ENCODE data around the gene EDN3. TPM values are rescaled to one million over a fixed set of nuclear protein-coding genes. Genes with fewer than 3 reads are reported as not detected.

The EDN3 gene
- total RNA-seq, 1 donor from 2014 or later = not detected

DNA sequence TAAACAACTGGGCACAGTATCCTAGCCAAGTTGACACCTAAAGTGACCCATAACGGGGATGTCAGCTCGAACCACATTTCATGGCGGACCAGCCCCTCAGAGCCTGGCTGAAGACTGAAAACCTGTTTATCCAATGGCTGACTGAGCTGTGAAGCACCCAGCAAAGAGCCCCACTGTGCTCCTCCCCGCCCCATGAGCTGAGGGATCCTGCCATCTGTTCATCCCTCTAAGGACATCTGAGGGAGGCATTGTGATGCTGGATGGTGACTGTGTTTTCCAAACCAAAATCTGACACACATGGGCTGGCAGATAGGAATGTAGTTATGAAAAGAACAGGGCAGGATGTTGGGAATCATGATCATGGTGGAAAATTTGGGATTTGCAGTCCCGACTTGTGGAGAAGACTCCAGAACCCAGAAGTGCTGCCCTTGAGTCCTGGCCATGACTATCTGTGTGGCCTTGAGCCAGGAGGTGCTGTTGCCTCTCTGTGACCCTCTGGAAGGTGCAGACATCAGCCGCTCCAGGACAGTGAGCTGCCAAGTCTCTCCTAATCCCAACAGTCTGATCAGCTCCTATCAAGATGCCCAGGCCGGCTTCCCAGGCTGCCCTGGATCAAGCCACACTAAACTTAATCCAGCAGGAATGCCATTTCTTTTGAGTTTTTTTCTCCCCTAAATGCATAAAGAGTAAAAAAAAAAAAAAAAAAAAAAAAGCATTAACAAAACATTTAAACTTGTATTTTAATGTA lies 5.7 kb downstream of the EDN3 start:
- intact Hi-C loops (cut with DNase I) = no loop called here
- no peak for DNase-seq (ENCODE audit: low spot score)

DNA sequence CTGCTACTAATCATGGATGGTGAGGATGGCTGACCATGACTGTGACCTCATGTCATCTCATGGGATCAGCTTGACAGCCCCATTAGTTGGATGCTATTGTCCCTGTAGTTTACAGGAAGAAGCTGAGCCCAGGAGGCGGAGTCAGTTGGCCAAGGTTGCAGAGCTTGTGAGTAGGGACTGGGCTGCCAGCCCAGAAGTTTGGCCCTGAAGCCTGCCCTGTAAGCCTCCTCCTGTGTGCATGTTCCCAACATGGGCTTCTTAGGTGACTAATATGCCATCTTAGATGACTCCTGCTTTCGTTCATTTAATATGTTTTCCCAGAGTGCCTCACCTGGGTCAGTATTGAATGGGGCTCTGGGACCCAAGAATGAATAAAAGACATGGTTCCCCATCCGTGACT lies 6.9 kb downstream of the EDN3 start:
- intact Hi-C loops (cut with DNase I) = no loop called here

DNA sequence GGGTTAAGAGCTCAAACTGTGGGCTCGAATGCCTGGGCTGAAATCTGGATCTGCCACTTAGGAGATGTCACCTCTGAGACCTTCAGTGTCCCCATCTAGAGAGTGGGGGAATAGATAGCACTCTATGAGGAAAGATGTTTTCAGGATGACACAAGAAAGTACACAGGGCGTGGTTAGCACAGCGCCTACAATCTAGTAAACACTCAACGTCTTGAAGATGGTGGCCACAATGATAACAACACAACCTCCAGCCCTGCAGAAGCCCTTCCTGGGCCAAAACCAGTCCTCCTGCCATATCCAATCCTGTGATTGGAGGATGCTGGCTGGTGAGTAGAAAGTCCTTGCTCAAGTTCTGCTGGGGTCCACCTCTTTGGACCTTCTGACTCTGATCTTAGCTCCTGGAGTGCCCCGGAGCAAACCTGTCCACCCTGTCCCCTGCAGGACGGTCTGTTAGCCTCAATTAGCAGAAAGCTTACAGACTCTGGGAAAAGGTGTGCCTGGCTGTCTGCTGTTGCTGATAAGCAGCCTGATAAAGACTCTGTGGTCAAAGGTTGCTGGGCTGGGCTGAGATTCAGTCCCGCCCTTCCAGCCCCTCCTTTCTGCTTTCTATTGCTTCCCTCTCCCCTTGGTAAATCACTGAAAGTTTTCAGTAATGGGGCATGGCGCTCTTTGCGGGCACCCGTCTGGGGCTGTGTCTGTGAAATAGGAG lies 8.2 kb downstream of the EDN3 start:
- no peak for DNase-seq (ENCODE audit: low spot score)
- intact Hi-C loops (cut with DNase I) = no loop called here

More for the DNA sequence above, 6.9 kb downstream of the EDN3 start:
- no peak for DNase-seq (ENCODE audit: low spot score)

DNA sequence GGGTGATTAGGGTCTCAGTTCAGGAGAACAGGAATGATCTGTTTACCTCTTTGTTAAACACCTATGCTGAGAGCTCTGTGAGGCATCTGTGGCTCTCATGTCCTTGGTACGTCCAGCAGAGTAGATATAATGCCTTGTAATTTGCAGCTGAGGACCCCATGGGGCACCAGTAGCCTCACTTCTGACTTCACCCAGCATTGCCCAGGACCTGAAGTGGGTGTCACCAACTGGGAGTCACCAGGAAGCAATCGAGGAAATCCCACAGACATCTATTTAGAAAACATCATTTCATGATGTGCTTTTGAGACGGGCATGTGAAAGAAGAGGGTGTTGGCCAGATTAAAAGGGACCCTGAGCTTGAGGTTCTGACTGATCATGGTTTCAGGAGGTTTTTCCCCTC lies 8.8 kb downstream of the EDN3 start:
- intact Hi-C loops (cut with DNase I) = no loop called here
- no peak for DNase-seq (ENCODE audit: low spot score)

DNA sequence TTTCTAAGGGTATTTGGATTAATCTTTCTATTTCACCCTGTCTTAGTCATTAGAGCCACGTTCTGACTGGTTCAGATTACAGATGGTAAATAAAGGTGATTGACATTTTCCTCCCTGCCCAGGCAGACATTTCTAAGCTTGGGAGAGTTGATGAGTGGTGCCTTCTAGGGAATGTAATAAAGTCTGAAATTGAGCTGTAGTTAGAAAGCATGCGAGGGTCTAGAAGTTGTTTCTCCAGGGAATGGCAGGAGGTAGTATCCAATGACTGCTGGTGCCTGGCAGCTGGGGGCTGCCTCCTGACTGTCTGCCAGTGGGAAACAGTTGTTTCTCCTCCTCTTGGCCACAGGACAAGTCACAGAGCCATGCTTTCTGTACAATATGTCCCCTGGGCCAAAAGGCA lies 14.6 kb downstream of the EDN3 start:
- no peak for DNase-seq (ENCODE audit: low spot score)
- intact Hi-C loops (cut with DNase I) = no loop called here

DNA sequence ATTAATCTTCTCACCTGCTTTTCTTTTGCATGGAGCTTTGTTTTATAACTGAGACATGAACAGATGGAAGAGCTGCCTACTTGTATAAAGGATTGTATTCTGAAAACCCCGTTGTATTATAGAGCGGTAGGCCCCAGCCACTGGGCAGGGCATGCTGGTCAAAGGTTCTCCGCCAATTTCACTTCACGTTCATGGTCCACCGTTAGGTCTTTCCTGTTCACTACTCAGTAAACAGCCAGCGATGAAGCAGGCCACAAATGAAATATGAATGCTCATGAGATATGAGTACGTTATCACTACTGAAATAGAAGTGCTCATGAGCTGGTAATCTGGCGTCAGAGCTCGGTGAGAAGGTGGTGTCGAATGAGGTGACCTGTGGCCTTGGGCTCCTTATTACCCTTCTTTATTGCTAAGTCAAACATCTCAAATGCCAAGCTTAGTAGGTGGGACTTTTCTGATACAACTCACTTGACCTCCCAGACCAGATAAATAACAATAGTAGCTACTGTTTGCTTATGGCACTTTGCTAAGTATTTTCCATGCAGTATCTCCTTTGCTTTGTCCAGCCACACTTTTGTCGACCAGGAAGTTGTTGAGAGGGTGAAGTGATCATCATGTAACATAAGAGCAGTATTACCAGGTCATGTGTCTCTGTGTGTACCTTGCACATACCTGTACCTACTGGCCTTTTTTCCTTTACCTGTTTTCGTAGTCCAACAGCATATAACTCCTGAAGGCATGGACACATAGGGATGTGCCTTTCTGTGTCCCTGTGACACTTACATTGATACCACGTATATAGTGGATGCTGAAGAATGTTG lies 16.7 kb downstream of the EDN3 start:
- intact Hi-C loops (cut with DNase I) = no loop called here
- DNase-seq (ENCODE audit: low spot score) = no peak

DNA sequence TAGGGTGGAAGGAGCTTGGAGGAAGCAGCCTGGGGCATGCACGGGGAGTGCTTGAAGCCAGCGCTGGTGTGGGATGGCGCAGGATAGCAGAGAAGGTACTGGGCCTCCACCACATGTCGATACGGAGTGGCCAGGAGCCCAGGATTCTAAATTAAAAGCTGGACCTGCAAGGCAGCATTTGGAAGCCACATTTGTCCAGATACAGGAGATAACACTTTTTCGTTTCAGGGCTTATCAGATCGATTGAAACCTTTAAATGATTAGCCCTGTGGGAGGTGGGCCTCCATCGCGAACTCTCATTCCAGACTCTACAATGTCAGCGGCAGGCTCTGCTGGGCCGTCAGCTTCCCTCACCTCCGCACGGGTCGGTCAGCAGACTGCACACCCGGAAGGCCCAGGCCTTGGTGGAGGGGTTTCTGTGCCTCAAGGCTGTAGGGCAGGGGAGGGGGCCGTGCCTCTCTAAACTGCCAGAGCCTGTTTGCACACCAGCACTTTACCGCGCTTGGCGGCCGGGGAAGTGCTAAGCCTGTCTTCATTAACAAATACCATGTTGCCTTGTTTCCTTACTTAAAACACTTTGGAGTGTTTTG lies 17.9 kb downstream of the EDN3 start:
- no peak for DNase-seq (ENCODE audit: low spot score)
- intact Hi-C loops (cut with DNase I) = no loop called here

DNA sequence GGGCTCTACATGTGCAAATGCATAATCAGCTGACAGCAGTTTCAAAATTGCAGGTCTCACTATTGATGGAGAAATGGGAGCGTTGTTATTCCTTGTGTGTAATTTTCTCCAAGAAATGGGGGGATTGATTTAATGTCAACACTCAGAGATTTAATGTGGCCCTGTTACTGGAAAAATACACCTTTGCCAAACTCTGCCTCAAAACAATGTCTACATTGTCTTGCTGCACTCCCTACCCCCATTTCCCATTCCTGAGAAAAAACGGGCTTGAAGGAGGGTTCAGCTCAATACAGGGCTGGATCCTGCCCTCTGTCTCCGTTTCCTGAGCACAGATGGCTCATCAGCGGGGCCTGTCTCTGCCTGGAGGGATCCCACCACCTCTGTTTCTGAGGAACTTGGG lies 18.4 kb downstream of the EDN3 start:
- no peak for DNase-seq (ENCODE audit: low spot score)
- intact Hi-C loops (cut with DNase I) = no loop called here

DNA sequence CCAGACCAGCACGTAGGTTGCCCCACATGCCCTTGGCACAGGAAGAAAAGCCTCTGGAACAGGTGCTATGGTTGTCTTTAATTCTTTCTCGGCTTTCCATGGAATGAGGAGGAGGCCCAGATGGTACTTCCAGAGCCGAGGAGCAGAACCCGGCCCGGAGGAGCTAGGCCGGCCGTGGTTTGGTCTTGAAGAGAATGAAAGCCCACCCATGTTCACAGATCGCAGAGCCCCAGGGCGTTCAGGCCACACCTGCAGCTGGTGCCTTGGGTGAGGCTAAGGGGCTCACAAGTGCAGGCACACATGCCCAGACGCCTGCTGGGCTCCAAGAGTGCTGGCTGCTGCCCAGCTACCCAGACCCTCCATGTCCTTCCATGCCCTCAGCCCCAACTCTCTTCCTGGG lies 20.0 kb downstream of the EDN3 start:
- no peak for DNase-seq (ENCODE audit: low spot score)
- intact Hi-C loops (cut with DNase I) = no loop called here

DNA sequence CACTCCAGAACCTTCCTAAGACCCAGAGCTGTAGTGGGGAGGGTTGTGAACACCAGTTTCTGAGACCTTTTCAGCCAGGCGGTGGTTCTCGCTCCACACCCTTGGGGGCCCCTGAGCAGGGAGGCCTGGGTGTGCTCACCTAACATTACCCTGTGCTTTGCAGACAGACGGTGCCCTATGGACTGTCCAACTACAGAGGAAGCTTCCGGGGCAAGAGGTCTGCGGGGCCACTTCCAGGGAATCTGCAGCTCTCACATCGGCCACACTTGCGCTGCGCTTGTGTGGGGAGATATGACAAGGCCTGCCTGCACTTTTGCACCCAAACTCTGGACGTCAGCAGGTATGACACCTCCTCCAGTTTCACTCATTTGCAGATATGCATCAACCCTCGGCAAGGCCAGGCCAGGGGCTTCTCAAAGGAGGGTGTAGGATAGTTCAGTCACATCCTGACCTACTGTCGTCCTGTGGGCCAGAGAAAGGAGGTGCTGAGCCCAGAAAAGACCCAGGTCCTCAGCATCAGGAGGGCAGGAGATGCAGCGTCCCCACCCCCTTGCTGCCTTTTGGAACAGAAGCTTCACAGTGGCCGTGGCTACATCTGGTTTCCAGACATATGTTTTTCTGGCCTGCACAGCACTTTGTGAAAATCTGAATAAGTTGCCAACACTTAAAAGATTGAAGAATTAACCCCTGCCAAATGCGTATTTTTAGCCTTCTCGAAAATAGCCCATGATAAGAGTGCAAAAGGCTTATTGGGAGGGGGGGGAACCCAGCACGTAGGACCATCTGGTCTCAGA lies 20.6 kb downstream of the EDN3 start:
- DNase-seq (ENCODE audit: low spot score) = no peak
- intact Hi-C loops (cut with DNase I) = no loop called here

DNA sequence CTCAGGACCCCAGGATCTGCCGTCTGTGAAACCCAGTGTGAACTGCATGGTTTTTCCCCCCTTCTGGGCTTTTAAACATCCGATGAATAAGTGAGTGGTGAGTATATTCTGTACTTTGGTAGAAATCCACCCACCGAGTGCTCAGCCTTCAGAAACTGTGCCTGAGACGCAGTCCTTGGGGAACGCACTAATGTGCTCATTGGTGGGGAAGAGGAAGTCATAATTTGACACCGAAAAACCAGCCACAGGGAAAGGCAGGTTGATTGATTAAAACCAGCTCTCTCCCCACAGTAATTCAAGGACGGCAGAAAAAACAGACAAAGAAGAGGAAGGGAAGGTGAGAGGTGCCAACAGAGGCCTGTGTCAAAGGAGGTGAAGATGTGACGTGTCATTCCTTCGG lies 21.7 kb downstream of the EDN3 start:
- DNase-seq (ENCODE audit: low spot score) = no peak
- intact Hi-C loops (cut with DNase I) = no loop called here

DNA sequence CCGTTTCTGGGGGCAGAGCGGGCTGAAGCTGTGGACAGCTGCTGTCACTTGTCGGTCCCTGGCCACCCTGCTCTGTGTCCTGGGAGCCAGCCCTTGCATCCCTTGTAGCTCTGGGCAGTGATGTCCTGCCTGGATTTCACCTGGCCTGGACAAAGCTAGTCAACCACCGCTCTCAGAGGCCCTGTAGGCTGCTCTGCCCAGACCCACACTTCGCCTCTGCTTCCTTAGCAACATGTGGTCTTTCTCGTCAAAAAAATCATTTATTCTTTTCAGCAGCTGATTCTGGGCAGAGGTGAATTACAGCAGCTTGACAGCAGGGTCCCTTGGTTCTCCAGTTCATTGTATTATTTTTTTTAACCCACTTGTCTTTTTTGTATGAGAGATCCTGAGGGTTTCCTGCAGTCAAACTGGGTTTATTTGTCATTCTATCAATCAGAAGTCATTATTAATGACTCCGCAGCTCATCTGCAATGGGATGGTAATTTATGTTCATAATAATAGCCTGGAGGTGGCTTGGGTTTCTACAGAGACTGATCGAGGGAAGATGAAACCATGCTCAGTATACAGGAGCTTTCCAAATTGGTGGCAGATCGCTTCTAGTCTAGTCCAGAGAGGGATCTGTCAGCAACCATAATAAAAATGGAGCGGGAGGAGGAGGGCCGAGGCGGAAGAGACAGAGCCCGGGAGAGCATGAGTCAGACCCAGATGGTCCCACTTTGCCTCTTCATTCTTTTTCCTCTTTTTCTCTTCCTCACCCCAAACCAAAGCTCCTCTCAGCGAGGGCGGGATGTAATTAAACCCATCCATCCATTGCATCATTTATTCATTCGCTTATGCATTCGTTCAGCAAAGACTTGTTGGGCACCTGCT lies 22.4 kb downstream of the EDN3 start:
- intact Hi-C loops (cut with DNase I) = no loop called here
- DNase-seq (ENCODE audit: low spot score) = no peak

DNA sequence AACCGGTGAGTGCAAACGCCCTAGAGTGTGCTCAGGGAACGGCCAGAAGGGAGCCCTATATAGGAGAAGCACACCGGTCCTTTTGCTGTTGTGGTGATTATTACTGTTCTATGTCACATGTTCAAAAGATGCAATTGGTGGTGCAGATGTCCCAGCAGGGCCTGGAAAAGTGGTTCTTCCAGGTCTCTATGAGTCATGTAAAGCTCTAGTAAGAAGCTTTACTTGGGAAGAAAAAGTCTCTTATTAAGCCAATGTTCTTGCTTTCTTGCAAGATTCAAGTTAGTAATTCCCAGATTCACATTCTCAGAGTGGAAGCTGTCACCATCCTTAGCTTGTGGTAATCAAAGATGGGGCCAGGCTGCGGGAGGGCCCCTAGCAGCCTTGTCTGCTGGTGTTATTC lies 23.3 kb downstream of the EDN3 start:
- DNase-seq (ENCODE audit: low spot score) = no peak
- intact Hi-C loops (cut with DNase I) = no loop called here

DNA sequence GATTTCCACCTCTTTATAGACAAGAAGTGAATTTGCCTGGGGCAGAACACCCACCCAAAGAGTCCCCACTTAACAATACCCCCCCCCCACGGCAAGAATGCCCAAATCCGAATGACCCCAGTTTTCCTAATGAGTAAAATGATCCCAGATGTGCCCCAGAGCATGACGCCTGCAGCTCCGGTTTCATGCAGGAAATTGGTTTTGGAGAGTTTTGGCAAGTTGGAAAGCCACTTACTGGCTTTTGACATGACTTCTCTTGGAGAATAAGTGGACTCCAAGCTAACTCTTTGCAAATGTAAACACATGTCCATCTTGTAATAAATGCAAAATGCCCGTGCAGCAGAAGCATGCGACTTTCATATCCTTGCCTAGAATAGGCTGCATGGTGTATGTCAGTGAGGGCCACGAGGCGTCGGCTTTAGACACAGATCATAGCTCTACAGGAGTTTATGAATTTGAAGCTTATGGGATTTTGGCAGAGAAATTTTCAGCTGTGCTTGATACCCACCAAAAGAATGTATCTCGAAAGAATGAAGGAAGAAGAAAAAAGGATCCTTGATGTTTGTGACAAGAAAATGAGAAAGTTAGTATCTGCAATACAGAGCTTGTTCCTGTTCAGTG lies 24.2 kb downstream of the EDN3 start:
- DNase-seq (ENCODE audit: low spot score) = no peak
- intact Hi-C loops (cut with DNase I) = no loop called here

DNA sequence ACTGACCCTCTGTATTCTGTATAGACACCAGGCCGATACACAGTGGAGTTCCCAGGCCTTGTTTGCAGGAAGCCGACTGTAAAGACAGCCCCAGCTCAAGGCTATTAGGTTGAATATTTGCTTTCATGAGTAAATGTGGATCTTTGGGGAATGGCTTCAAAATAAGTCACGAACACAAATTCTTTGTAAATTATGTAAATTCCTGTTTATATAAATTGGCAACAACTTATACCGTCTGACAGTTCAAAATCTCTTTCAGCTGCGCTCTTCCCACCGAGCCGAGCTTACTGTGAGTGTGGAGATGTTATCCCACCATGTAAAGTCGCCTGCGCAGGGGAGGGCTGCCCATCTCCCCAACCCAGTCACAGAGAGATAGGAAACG lies 24.7 kb downstream of the EDN3 start:
- no peak for DNase-seq (ENCODE audit: low spot score)
- intact Hi-C loops (cut with DNase I) = no loop called here

DNA sequence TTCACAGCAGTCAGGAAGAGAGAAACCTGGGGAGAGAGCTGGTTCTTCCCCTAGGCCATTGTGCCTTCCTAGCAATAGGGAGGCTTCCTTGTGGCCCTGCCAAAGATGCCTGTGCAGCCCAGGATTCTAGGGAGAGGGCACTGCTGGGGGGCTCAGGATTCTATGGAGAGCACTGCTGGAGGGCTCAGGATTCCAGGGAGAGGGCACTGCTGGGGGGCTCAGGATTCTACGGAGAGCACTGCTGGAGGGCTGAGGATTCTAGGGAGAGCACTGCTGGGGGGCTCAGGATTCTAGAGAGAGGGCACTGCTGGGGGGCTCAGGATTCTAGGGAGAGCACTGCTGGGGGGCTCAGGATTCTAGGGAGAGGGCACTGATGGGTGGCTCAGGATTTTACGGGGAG lies 25.8 kb downstream of the EDN3 start:
- intact Hi-C loops (cut with DNase I) = no loop called here
- DNase-seq (ENCODE audit: low spot score) = no peak

DNA sequence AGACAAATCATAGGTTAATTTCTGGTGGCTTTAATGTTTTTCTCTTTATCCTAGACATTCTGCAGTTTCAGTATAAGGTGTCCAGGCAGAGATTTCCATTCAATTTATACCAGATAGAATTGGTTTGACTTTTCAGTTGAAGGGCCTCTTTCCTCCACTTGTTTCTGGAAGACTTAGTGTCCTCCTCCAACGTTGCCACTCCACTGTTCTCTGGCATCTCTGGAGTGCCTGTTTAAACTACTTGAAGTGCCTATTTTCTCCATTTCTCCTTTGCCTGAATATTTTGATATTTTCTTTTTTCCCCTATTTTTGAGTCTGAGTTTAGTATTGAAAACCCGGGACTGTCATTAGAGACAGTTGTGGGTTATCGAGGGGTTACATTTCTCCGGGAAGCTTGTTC lies 27.7 kb downstream of the EDN3 start:
- intact Hi-C loops (cut with DNase I) = no loop called here
- DNase-seq (ENCODE audit: low spot score) = no peak

DNA sequence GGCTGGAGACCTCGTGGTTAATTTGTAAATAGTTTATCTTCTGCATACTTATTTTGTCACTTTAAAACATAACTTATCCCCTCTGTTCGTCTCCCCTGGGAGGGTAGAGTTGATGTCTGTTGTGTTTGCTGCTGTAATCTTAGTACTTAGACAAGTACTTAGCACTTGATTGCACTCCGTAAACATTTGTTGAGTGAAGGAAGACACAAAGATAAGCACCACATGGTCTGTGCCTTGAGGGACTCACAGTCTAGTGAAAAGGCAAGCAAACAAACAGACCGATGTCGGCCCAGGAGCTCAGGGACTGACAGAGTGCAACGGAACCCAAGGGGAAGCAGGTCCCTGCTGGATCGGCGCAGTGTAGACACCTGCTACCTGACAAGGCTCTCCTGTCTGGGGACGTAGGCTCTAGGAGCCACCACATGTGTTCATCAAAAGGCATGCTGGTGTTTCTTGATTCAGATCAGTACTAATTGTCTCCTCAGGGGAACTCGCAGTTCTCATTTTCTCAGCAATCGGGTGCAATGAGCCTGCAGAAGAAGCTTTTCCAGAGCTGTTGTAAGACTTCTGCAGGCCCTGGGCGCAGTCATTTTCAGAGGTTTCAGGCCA lies 31.4 kb downstream of the EDN3 start:
- no peak for DNase-seq (ENCODE audit: low spot score)

More for the DNA sequence above, 31.4 kb downstream of the EDN3 start:
- intact Hi-C loops (cut with DNase I) = no loop called here
